Measurements from ENCODE around the gene ZNF862.

GRCh38 chr7:149801816-149802215 lies 36.4 kb upstream of the ZNF862 start:
- TF ChIP-seq POLR2A (IDR thresholded peaks at IDR 0.05), result no peak
- no peak for TF ChIP-seq CTCF (IDR thresholded peaks at IDR 0.05)
- no peak for TF ChIP-seq POLR2AphosphoS5 (IDR thresholded peaks at IDR 0.05)
- no peak for TF ChIP-seq EP300 (IDR thresholded peaks at IDR 0.05)
